SH-SY5Y (cell line): Measurements from ENCODE around the gene INPP4A.

Experiments used
- GATA2 ChIP-seq: IDR thresholded peaks from 2 replicates; pipeline ENCODE4 v1.6.1; 2011; ENCODE audit warnings: mild to moderate bottlenecking, low read depth, low read length
- GATA3 ChIP-seq: IDR thresholded peaks from 2 replicates; pipeline ENCODE4 v1.6.1; 2011; ENCODE audit warnings: low read depth, mild to moderate bottlenecking, low read length, moderate library complexity

- TF ChIP-seq GATA2 (no peak), GATA3 (no peak)
These were observed 35.9 kb downstream of the INPP4A start for GRCh38 chr2:98480598-98480997.
